ENCODE data around the gene PPIH. TPM values are rescaled to one million over a fixed set of nuclear protein-coding genes. Genes with fewer than 3 reads are reported as not detected.

Gene PPIH
- total and polyA plus RNA-seq, 2 of the 13 experiments (the other 11 are each of a cell fraction or from before 2014, with no cell fraction given), result 29.9 to 72.6 TPM

DNA sequence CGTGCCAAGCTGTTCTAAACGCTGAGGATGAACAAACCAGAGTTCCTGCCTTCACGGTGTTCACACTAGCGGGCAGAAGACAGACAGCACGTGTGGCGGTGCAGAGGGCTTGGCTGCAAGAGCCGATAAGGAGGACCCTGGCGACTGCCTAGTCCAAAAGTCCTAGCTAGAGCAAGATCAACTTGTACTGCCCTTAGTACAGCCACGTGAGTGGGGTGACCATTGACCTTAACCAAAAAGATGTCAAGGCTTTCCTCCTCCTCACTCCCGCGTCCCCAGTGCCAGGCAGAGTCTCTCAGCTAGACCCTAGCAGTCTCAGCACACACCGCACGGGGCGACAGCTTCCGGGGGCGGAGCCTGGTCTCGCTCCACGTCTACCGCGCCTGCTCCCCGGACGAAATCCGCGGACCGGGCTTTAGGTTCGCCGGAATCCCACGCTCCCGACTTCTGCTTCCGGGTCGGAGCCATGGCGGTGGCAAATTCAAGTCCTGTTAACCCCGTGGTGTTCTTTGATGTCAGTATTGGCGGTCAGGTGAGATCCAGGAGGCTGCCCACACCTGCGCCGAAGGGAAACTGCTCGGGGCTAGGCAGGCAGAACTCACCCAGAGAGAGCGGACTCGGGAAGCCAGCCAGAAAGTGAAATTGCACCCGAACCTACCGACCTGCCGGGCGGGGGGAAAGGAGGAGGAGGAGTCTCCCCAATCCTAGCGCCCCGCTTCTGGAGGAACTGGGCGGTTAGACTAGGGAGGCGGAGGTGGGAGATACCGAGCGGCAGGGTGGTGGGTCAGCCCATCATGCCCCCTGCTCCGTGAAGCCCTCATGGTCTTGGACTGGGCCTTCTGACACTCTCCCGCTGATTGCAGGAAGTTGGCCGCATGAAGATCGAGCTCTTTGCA, at the start of gene PPIH (continued):
- TF ChIP-seq, protein P1, sequence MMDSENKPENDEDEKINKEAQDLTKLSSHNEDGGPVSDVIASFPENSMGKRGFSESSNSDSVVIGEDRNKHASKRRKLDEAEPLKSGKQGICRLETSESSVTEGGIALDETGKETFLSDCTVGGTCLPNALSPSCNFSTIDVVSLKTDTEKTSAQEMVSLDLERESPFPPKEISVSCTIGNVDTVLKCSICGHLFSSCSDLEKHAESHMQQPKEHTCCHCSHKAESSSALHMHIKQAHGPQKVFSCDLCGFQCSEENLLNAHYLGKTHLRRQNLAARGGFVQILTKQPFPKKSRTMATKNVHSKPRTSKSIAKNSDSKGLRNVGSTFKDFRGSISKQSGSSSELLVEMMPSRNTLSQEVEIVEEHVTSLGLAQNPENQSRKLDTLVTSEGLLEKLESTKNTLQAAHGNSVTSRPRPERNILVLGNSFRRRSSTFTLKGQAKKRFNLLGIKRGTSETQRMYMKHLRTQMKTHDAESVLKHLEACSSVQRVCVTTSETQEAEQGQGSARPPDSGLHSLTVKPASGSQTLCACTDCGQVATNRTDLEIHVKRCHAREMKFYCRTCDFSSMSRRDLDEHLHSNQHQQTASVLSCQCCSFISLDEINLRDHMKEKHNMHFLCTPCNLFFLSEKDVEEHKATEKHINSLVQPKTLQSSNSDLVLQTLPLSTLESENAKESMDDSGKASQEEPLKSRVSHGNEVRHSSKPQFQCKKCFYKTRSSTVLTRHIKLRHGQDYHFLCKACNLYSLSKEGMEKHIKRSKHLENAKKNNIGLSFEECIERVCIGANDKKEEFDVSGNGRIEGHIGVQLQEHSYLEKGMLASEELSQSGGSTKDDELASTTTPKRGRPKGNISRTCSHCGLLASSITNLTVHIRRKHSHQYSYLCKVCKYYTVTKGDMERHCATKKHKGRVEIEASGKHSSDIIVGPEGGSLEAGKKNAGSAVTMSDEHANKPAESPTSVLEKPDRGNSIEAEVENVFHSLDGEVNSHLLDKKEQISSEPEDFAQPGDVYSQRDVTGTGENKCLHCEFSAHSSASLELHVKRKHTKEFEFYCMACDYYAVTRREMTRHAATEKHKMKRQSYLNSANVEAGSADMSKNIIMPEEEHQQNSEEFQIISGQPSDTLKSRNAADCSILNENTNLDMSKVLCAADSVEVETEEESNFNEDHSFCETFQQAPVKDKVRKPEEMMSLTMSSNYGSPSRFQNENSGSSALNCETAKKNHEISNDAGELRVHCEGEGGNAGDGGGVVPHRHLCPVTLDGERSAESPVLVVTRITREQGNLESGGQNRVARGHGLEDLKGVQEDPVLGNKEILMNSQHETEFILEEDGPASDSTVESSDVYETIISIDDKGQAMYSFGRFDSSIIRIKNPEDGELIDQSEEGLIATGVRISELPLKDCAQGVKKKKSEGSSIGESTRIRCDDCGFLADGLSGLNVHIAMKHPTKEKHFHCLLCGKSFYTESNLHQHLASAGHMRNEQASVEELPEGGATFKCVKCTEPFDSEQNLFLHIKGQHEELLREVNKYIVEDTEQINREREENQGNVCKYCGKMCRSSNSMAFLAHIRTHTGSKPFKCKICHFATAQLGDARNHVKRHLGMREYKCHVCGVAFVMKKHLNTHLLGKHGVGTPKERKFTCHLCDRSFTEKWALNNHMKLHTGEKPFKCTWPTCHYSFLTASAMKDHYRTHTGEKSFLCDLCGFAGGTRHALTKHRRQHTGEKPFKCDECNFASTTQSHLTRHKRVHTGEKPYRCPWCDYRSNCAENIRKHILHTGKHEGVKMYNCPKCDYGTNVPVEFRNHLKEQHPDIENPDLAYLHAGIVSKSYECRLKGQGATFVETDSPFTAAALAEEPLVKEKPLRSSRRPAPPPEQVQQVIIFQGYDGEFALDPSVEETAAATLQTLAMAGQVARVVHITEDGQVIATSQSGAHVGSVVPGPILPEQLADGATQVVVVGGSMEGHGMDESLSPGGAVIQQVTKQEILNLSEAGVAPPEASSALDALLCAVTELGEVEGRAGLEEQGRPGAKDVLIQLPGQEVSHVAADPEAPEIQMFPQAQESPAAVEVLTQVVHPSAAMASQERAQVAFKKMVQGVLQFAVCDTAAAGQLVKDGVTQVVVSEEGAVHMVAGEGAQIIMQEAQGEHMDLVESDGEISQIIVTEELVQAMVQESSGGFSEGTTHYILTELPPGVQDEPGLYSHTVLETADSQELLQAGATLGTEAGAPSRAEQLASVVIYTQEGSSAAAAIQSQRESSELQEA (CRISPR knock-in tag; IDR thresholded peaks at IDR 0.05; ENCODE audit: not compliant biosample characterization), result peak; percentile 31
- TF ChIP-seq, protein P2, sequence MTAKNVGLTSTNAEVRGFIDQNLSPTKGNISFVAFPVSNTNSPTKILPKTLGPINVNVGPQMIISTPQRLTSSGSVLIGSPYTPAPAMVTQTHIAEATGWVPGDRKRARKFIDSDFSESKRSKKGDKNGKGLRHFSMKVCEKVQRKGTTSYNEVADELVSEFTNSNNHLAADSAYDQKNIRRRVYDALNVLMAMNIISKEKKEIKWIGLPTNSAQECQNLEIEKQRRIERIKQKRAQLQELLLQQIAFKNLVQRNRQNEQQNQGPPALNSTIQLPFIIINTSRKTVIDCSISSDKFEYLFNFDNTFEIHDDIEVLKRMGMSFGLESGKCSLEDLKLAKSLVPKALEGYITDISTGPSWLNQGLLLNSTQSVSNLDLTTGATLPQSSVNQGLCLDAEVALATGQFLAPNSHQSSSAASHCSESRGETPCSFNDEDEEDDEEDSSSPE (CRISPR knock-in tag; IDR thresholded peaks at IDR 0.05), result peak; percentile 98
- TF ChIP-seq ZNF543 (CRISPR knock-in tag; IDR thresholded peaks at IDR 0.05), result peak; percentile 40; the same call in 1 of the 2 replicates
- peak; percentile 44; the same call in 1 of the 2 replicates for TF ChIP-seq SNAPC2 (CRISPR knock-in tag; IDR thresholded peaks at IDR 0.05)
- TF ChIP-seq, protein P3, sequence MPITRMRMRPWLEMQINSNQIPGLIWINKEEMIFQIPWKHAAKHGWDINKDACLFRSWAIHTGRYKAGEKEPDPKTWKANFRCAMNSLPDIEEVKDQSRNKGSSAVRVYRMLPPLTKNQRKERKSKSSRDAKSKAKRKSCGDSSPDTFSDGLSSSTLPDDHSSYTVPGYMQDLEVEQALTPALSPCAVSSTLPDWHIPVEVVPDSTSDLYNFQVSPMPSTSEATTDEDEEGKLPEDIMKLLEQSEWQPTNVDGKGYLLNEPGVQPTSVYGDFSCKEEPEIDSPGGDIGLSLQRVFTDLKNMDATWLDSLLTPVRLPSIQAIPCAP (CRISPR knock-in tag; IDR thresholded peaks at IDR 0.05; ENCODE audit: low read depth), result no peak
- TF ChIP-seq, protein P4, sequence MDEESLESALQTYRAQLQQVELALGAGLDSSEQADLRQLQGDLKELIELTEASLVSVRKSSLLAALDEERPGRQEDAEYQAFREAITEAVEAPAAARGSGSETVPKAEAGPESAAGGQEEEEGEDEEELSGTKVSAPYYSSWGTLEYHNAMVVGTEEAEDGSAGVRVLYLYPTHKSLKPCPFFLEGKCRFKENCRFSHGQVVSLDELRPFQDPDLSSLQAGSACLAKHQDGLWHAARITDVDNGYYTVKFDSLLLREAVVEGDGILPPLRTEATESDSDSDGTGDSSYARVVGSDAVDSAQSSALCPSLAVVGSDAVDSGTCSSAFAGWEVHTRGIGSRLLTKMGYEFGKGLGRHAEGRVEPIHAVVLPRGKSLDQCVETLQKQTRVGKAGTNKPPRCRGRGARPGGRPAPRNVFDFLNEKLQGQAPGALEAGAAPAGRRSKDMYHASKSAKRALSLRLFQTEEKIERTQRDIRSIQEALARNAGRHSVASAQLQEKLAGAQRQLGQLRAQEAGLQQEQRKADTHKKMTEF (CRISPR knock-in tag; IDR thresholded peaks at IDR 0.05), result peak; percentile 87
- no peak for TF ChIP-seq ZNF552 (CRISPR knock-in tag; IDR thresholded peaks at IDR 0.05; ENCODE audit: borderline replicate concordance)
- TF ChIP-seq, protein P5, sequence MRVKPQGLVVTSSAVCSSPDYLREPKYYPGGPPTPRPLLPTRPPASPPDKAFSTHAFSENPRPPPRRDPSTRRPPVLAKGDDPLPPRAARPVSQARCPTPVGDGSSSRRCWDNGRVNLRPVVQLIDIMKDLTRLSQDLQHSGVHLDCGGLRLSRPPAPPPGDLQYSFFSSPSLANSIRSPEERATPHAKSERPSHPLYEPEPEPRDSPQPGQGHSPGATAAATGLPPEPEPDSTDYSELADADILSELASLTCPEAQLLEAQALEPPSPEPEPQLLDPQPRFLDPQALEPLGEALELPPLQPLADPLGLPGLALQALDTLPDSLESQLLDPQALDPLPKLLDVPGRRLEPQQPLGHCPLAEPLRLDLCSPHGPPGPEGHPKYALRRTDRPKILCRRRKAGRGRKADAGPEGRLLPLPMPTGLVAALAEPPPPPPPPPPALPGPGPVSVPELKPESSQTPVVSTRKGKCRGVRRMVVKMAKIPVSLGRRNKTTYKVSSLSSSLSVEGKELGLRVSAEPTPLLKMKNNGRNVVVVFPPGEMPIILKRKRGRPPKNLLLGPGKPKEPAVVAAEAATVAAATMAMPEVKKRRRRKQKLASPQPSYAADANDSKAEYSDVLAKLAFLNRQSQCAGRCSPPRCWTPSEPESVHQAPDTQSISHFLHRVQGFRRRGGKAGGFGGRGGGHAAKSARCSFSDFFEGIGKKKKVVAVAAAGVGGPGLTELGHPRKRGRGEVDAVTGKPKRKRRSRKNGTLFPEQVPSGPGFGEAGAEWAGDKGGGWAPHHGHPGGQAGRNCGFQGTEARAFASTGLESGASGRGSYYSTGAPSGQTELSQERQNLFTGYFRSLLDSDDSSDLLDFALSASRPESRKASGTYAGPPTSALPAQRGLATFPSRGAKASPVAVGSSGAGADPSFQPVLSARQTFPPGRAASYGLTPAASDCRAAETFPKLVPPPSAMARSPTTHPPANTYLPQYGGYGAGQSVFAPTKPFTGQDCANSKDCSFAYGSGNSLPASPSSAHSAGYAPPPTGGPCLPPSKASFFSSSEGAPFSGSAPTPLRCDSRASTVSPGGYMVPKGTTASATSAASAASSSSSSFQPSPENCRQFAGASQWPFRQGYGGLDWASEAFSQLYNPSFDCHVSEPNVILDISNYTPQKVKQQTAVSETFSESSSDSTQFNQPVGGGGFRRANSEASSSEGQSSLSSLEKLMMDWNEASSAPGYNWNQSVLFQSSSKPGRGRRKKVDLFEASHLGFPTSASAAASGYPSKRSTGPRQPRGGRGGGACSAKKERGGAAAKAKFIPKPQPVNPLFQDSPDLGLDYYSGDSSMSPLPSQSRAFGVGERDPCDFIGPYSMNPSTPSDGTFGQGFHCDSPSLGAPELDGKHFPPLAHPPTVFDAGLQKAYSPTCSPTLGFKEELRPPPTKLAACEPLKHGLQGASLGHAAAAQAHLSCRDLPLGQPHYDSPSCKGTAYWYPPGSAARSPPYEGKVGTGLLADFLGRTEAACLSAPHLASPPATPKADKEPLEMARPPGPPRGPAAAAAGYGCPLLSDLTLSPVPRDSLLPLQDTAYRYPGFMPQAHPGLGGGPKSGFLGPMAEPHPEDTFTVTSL (CRISPR knock-in tag; IDR thresholded peaks at IDR 0.05; ENCODE audit: borderline replicate concordance), result 0 out of 2 replicates have a peak, but pooled peaks have one; percentile 21
